RWPE2 (cell line): ENCODE data around the gene PCED1A.
A peak's percentile ranks its signal among the peaks of the same experiment; 100 is the strongest.

Experiments used
- ATAC-seq: fragments of 200-7000 bp; cut with Tn5 transposase; 3 replicates; pipeline ENCODE4 v1.9.1; 2021; ENCODE audit warnings: low read depth
- DNase-seq: peaks from one replicate; pipeline ENCODE4 v3.0.0-alpha.2; 2020; ENCODE audit warnings: low spot score
- H3K27ac ChIP-seq: fragments of 450-650 bp; 2 replicates; pipeline ENCODE4 v1.5.1; 2017; ENCODE audit warnings: mild to moderate bottlenecking; ENCODE audit not compliant: poor library complexity, severe bottlenecking
- H3K27me3 ChIP-seq: fragments of 250-450 bp; sonication (Bioruptor Pico); 2 replicates; pipeline ENCODE4 v1.5.1; 2021; ENCODE audit warnings: mild to moderate bottlenecking, moderate library complexity; ENCODE audit not compliant: insufficient read depth, poor library complexity, severe bottlenecking
- H3K36me3 ChIP-seq: fragments of 250-450 bp; sonication (Bioruptor Pico); 2 replicates; pipeline ENCODE4 v1.5.1; 2020; ENCODE audit warnings: low read depth, mild to moderate bottlenecking, moderate library complexity
- H3K4me1 ChIP-seq: fragments of 250-450 bp; sonication (Bioruptor Pico); 2 replicates; pipeline ENCODE4 v1.5.1; 2021; ENCODE audit warnings: mild to moderate bottlenecking, moderate library complexity; ENCODE audit not compliant: insufficient read depth, poor library complexity, severe bottlenecking
- H3K4me3 ChIP-seq: fragments of 250-450 bp; sonication (Bioruptor Pico); 2 replicates; pipeline ENCODE4 v1.5.1; 2021; ENCODE audit warnings: mild to moderate bottlenecking, moderate library complexity; ENCODE audit not compliant: severe bottlenecking
- H3K9me3 ChIP-seq: fragments of 250-450 bp; sonication (Bioruptor Pico); 2 replicates; pipeline ENCODE4 v1.5.1; 2021; ENCODE audit warnings: mild to moderate bottlenecking, moderate library complexity; ENCODE audit not compliant: severe bottlenecking
- TF ChIP-seq, protein P1 (sequence below): fragments of 450-650 bp; IDR thresholded peaks from one replicate; pipeline ENCODE4 v1.5.1; 2017; ENCODE audit warnings: mild to moderate bottlenecking, moderate library complexity; ENCODE audit not compliant: poor library complexity, severe bottlenecking

Gene PCED1A

DNA sequence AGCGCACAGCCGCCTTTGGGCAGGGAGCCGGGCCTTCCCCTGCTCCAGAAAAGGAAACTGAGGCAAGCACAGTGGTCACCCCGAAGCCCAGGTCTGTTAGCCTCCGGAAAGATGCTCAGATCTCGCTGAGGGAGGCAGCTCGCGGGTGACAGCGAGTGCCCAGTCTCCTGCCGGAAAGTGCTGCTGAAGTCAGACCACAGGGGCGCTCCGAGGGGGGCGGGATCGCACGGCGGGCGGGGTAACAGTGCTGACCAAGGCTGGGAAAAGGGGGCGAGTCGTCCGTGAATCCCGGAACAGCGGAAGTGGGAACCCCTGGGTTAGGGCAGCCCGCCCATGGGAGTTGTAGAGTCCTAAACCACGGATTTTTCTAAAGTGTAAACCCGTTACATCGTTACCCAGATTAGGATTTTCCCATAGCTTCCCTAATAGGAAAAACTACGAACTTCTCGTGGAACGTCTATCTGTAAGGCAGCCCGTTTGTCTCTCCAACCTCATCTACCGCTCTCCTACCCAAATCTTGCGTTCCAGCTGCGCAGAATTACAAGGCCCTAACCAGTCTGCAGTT lies 594 bp upstream of the PCED1A start:
- Histone ChIP-seq H3K27me3 (no peaks in the 10 kb centered on the region), H3K27ac (peak overlapping the region; percentile 38), H3K4me1 (peaks cover 4% of the 10 kb centered on the region), H3K36me3 (peaks cover 10% of the 10 kb centered on the region), H3K9me3 (no peaks in the 10 kb centered on the region), H3K4me3 (peak overlapping the region; percentile 70)
- DNase-seq, result no peak
- TF ChIP-seq, protein P1, sequence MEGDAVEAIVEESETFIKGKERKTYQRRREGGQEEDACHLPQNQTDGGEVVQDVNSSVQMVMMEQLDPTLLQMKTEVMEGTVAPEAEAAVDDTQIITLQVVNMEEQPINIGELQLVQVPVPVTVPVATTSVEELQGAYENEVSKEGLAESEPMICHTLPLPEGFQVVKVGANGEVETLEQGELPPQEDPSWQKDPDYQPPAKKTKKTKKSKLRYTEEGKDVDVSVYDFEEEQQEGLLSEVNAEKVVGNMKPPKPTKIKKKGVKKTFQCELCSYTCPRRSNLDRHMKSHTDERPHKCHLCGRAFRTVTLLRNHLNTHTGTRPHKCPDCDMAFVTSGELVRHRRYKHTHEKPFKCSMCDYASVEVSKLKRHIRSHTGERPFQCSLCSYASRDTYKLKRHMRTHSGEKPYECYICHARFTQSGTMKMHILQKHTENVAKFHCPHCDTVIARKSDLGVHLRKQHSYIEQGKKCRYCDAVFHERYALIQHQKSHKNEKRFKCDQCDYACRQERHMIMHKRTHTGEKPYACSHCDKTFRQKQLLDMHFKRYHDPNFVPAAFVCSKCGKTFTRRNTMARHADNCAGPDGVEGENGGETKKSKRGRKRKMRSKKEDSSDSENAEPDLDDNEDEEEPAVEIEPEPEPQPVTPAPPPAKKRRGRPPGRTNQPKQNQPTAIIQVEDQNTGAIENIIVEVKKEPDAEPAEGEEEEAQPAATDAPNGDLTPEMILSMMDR, result no peak
- ATAC-seq, result peak; percentile 46

DNA sequence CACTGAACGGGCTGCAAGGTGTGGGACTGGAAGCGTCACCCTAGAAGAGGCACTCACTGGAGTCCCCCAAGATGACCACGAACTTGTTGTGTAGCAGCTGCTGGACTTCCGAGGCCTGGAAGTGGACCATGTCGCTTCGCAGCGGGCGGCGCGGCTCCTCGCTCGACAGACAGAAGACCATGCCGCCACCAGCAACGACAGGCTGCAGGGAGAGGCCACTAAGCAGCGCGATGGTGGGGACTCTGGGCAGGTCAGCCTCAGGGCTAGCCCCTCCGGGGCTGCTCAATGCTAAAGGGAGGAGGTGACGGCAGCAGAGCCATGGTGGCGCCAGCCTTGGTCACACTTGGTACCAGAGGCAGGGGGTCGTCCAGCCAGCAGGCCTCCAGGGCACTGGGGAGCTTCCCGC lies 720 bp downstream of the PCED1A start:
- Histone ChIP-seq H3K27me3 (no peaks in the 10 kb centered on the region), H3K27ac (peak overlapping the region; percentile 38), H3K4me1 (peaks cover 4% of the 10 kb centered on the region), H3K4me3 (peak overlapping the region; percentile 70), H3K36me3 (peaks cover 10% of the 10 kb centered on the region), H3K9me3 (no peaks in the 10 kb centered on the region)
- DNase-seq, result no peak
- TF ChIP-seq, protein P1, result no peak
- ATAC-seq, result no peak

DNA sequence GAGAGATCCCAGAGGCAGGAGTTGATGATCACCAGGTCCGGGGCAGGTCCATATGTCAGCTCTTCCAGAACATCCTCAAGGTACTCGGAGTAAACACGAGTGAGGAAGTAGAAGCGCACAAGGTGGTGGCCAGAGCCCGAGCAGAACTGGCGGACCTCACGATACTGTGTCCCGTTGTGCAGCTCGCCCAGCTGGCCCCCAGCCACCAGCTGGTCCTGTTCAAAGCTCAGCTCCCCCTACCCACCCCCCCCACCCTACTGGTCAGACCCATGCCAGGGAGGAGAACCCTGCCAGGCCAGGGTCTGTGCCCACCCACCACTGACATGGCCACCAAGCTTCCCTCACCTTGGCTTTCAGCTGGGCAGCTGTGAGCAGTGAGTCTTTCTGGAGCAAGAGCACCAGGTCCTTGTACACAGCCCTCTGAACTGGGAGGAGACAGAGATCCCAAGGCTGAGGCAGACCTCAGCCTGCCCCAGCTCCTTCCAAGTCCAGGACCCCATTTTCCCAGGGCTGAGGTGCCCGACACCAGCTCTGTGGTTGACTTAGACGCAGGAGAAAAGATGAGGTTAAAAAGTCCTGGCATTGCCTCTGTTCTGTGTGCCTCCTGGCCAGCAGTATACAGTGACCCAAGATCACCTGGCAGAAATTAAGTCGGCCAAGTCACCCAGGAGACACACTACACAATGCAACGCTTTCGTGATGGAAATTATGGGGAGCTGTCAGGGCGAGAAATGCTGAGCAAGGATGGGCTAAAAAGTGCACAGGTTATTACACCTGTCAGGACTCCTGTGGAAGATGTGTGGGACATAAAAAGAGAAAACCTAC lies 1.4 kb downstream of the PCED1A start:
- TF ChIP-seq, protein P1, result no peak
- DNase-seq (no peak), ATAC-seq (no peak)
- Histone ChIP-seq H3K9me3 (no peaks in the 10 kb centered on the region), H3K4me3 (no peak overlapping the region), H3K36me3 (peaks cover 10% of the 10 kb centered on the region), H3K27me3 (no peaks in the 10 kb centered on the region), H3K4me1 (peaks cover 4% of the 10 kb centered on the region), H3K27ac (no peak overlapping the region)

DNA sequence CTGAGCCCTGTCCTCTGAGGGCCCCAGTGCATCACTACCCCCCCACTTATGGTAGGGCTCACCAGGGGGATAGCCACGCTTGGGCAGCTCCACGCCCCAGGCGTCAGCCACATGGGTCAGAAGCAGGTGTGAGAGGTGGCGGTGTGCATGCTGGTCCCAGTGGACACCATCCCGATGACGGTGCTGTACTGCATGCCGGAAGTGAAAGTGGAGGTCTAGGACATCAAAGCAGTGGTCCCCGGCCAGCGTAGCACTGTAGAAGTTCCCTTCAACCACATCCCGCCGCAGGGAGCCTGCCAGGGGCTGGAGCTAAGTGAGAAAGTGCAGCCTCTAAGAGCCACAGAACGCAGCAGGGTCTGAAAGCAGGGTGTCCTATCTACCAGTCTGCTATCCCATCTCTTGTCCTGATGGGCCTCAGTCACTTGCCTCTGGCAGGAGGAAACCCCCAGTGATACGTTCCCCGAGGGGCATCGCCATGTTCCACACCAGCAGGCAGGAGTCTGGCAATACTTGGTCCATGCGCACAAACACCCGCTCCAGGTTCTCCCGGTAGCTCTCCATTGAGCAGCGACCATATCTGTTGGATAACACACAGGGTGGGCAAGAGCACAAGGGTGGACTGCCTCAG lies 2.2 kb downstream of the PCED1A start:
- H3K36me3 ChIP-seq, result peaks cover 10% of the 10 kb centered on the region
- TF ChIP-seq, protein P1, result no peak
- H3K4me3 ChIP-seq, result no peak overlapping the region
- DNase-seq (peak; percentile 49), ATAC-seq (no peak)
- peaks cover 4% of the 10 kb centered on the region for H3K4me1 ChIP-seq
- H3K27ac ChIP-seq, result no peak overlapping the region
- H3K9me3 ChIP-seq, result no peaks in the 10 kb centered on the region
- no peaks in the 10 kb centered on the region for H3K27me3 ChIP-seq
